ENCODE measurements around the gene LRRTM4.

The LRRTM4 gene

GRCh38 chr2:76998704-76999103, 523.5 kb downstream of the LRRTM4 start:
- no peak for DNase-seq (ENCODE audit: low read depth)
- TF ChIP-seq CTCF (IDR thresholded peaks at IDR 0.05; ENCODE audit: insufficient read depth, low read depth, low read length, missing control alignments): no peak
- no peak overlapping the region for H3K4me3 ChIP-seq (ENCODE audit: low read length)

GRCh38 chr2:76998152-76998551, 524.0 kb downstream of the LRRTM4 start:
- no peak for DNase-seq (ENCODE audit: low read depth)
- no peak for TF ChIP-seq CTCF (IDR thresholded peaks at IDR 0.05; ENCODE audit: insufficient read depth, low read depth, low read length, missing control alignments)
- no peak overlapping the region for H3K4me3 ChIP-seq (ENCODE audit: low read length)

- TF ChIP-seq CTCF (IDR thresholded peaks at IDR 0.05; ENCODE audit: insufficient read depth, low read depth, low read length, missing control alignments): no peak
- H3K4me3 ChIP-seq (ENCODE audit: low read length): no peak overlapping the region
- DNase-seq (ENCODE audit: low read depth): peak; percentile 26
Measured at GRCh38 chr2:76997296-76997695, 524.9 kb downstream of the LRRTM4 start.

GRCh38 chr2:76985387-76986136, 536.6 kb downstream of the LRRTM4 start:
- no peak for TF ChIP-seq CTCF (IDR thresholded peaks at IDR 0.05; ENCODE audit: insufficient read depth, low read depth, low read length, missing control alignments)
- DNase-seq (ENCODE audit: low read depth): no peak
- no peak overlapping the region for H3K4me3 ChIP-seq (ENCODE audit: low read length)

- TF ChIP-seq CTCF (IDR thresholded peaks at IDR 0.05; ENCODE audit: insufficient read depth, low read depth, low read length, missing control alignments): no peak
- DNase-seq (ENCODE audit: low read depth): no peak
- no peak overlapping the region for H3K4me3 ChIP-seq (ENCODE audit: low read length)
Measured at GRCh38 chr2:76984359-76984758, 537.8 kb downstream of the LRRTM4 start.

DNA sequence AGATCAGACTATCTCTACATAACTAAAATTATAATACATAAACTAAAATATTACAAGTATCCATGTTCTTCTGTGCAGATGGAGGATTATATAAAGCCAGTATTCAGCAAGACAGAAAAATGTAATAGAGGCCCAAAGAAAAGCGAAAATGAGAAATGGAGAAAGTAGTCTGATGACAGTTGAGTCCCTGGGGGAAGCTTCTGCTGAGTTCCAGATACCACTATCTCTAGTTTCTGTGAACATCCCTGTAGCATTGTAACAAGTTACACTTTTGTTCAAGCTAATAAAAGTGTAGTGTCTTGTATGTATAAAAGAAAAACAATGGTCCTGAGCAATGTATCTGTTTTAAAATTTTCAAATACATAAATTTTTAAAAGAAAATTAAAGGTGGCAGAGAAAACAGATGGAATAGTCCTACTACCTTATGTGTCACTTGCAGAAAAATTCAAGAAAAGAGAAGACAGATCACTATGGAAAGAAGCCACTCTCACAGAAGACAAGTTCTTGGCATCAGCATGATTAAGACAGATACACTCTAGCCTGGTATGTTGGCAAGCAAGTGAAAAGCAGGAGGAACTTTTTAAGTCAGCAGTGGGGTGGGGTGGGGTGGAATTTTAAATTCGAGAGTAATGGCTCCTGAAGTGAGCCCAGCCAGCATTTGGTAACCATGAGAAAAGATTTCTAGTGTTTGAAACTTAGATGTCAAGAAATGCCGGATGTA, 541.9 kb downstream of the LRRTM4 start:
- no peak overlapping the region for H3K4me3 ChIP-seq (ENCODE audit: low read length)
- no peak for TF ChIP-seq CTCF (IDR thresholded peaks at IDR 0.05; ENCODE audit: insufficient read depth, low read depth, low read length, missing control alignments)
- no peak for DNase-seq (ENCODE audit: low read depth)

Data from epithelial cell of esophagus (primary cell).